ENCODE data around the gene CCL20.
A peak's percentile ranks its signal among the peaks of the same experiment; 100 is the strongest.

Gene CCL20

DNA sequence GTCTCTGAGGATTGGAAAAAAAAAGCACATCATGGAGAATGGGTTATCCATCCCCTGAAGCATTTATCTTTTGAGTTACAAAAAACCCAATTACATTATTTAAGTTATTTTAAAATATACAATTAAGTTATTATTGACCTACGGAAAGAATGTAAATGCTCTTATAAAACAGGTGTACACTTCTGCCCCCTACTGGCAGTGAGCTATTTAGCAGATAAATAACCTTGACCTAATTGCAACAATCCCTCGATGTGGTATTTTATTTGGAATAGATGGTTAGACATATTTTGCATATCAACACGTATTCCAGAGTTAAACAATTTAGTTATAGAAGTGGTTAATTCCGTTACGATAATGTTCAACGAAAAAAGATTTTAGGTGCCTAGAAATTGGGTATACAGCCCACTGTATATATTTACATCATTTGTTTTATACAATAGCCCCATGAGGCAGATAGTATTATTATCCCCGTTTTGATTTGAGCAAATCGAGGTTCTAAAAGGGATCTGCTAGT lies 48.6 kb downstream of the CCL20 start:
- TF ChIP-seq POU6F1 (CRISPR knock-in tag; IDR thresholded peaks at IDR 0.05; ENCODE audit: borderline replicate concordance, low read depth) (no peak), BACH2 (CRISPR knock-in tag; IDR thresholded peaks at IDR 0.05; ENCODE audit: borderline replicate concordance) (no peak), TOX (CRISPR knock-in tag; IDR thresholded peaks at IDR 0.05; ENCODE audit: borderline replicate concordance) (no peak), TCF4 (CRISPR knock-in tag; IDR thresholded peaks at IDR 0.05; ENCODE audit: borderline replicate concordance) (no peak), ARNTL (CRISPR knock-in tag; IDR thresholded peaks at IDR 0.05; ENCODE audit: borderline replicate concordance, low read depth) (no peak), GLIS3 (CRISPR knock-in tag; IDR thresholded peaks at IDR 0.05) (no peak), RARB (CRISPR knock-in tag; IDR thresholded peaks at IDR 0.05) (no peak), CSDC2 (CRISPR knock-in tag; IDR thresholded peaks at IDR 0.05) (no peak), ZFP30 (CRISPR knock-in tag; IDR thresholded peaks at IDR 0.05) (no peak), ZNF565 (CRISPR knock-in tag; conservative IDR thresholded peaks at IDR 0.05; ENCODE audit: low read depth) (no peak), ISL1 (CRISPR knock-in tag; IDR thresholded peaks at IDR 0.05) (no peak), ZFP3 (CRISPR knock-in tag; IDR thresholded peaks at IDR 0.05) (no peak), ZNF8 (CRISPR knock-in tag; IDR thresholded peaks at IDR 0.05) (no peak), CSRNP3 (CRISPR knock-in tag; IDR thresholded peaks at IDR 0.05) (no peak), PPARA (CRISPR knock-in tag; IDR thresholded peaks at IDR 0.05; ENCODE audit: borderline replicate concordance) (no peak), OSR1 (CRISPR knock-in tag; IDR thresholded peaks at IDR 0.05) (no peak), PATZ1 (CRISPR knock-in tag; IDR thresholded peaks at IDR 0.05; ENCODE audit: borderline replicate concordance) (no peak)
- TF ChIP-seq, protein P1, sequence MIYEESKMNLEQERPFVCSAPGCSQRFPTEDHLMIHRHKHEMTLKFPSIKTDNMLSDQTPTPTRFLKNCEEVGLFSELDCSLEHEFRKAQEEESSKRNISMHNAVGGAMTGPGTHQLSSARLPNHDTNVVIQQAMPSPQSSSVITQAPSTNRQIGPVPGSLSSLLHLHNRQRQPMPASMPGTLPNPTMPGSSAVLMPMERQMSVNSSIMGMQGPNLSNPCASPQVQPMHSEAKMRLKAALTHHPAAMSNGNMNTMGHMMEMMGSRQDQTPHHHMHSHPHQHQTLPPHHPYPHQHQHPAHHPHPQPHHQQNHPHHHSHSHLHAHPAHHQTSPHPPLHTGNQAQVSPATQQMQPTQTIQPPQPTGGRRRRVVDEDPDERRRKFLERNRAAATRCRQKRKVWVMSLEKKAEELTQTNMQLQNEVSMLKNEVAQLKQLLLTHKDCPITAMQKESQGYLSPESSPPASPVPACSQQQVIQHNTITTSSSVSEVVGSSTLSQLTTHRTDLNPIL (CRISPR knock-in tag; IDR thresholded peaks at IDR 0.05; ENCODE audit: low read depth) = no peak
- TF ChIP-seq, protein P2, sequence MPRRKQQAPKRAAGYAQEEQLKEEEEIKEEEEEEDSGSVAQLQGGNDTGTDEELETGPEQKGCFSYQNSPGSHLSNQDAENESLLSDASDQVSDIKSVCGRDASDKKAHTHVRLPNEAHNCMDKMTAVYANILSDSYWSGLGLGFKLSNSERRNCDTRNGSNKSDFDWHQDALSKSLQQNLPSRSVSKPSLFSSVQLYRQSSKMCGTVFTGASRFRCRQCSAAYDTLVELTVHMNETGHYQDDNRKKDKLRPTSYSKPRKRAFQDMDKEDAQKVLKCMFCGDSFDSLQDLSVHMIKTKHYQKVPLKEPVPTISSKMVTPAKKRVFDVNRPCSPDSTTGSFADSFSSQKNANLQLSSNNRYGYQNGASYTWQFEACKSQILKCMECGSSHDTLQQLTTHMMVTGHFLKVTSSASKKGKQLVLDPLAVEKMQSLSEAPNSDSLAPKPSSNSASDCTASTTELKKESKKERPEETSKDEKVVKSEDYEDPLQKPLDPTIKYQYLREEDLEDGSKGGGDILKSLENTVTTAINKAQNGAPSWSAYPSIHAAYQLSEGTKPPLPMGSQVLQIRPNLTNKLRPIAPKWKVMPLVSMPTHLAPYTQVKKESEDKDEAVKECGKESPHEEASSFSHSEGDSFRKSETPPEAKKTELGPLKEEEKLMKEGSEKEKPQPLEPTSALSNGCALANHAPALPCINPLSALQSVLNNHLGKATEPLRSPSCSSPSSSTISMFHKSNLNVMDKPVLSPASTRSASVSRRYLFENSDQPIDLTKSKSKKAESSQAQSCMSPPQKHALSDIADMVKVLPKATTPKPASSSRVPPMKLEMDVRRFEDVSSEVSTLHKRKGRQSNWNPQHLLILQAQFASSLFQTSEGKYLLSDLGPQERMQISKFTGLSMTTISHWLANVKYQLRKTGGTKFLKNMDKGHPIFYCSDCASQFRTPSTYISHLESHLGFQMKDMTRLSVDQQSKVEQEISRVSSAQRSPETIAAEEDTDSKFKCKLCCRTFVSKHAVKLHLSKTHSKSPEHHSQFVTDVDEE (CRISPR knock-in tag; IDR thresholded peaks at IDR 0.05) = no peak
- ATAC-seq = peak; percentile 21; the same call in 2 of the 3 replicates

DNA sequence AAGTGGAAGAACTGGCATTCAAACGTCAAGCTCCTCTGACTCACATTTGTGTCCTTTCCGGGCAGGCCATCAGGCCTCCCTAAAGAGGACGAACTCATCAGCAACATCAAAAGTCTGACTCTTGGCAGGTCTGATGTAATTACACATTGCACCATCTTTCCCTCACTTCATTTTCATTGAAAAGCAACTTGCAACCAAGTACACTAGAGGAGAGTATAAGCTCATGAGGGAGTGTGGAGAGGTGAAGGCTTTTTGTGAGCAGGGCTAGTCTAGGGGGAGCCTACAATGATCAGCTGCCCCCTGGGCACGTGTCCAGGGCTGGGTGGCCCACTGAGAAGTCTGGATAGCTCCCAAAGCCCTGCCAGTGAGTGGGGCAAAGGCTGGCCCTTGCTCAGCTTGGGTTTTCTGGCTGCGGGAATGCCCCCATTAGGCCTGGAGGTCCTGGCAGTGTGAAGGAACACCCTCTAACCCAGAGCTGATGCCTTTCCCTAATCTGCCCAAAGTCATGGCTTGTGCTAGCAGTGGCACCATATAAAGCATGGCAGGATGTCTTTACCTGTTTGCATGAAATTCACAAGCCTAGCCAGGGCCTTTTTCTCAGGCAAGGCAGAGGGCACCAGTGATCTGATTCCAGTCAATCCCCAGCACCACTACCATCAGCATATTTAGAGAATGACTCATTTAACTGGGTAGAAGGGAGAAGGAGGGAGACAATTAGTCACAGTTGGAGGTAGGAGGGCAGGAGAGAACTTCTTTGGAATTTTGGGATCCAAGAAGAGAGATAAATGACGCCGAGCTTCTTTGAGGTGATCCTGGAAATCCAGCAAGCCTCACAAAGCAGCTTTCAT lies 49.3 kb downstream of the CCL20 start:
- TF ChIP-seq TCF4 (CRISPR knock-in tag; IDR thresholded peaks at IDR 0.05; ENCODE audit: borderline replicate concordance) (no peak), OSR1 (CRISPR knock-in tag; IDR thresholded peaks at IDR 0.05) (no peak), ARNTL (CRISPR knock-in tag; IDR thresholded peaks at IDR 0.05; ENCODE audit: borderline replicate concordance, low read depth) (no peak), ISL1 (CRISPR knock-in tag; IDR thresholded peaks at IDR 0.05) (peak; percentile 48), TOX (CRISPR knock-in tag; IDR thresholded peaks at IDR 0.05; ENCODE audit: borderline replicate concordance) (no peak)
- TF ChIP-seq, protein P1 (CRISPR knock-in tag; IDR thresholded peaks at IDR 0.05; ENCODE audit: low read depth) = 0 out of 2 replicates have a peak, but pooled peaks have one; percentile 17
- ATAC-seq = peak; percentile 94

Measured in SK-N-SH treated with all-trans-retinoic acid at 6 μM for 48 hours (cell line).